ENCODE data around the gene NOP53.
"Not testable (repeated sequence)": the region's sequence is repeated elsewhere in the genome, so short reads cannot be mapped to it uniquely, and the experiment has no call there.

Gene NOP53

GRCh38 chr19:47718415-47719046 is 26.8 kb upstream of the NOP53 start:
- DNase-seq: not testable (repeated sequence)

GRCh38 chr19:47719047-47719859 is 26.1 kb upstream of the NOP53 start:
- no peak for DNase-seq

- DNase-seq: no peak
Observed at GRCh38 chr19:47720669-47721422, 24.5 kb upstream of the NOP53 start.

- no peak for DNase-seq
Observed at GRCh38 chr19:47723581-47723940, 21.8 kb upstream of the NOP53 start.

- DNase-seq: no peak
Observed at GRCh38 chr19:47725759-47726401, 19.5 kb upstream of the NOP53 start.

GRCh38 chr19:47726467-47726866 is 18.9 kb upstream of the NOP53 start:
- no peak for DNase-seq

- not testable (repeated sequence) for DNase-seq
Observed at GRCh38 chr19:47728295-47728694, 17.1 kb upstream of the NOP53 start.

- DNase-seq: no peak
Observed at GRCh38 chr19:47729468-47729798, 15.9 kb upstream of the NOP53 start.

- DNase-seq: peak; percentile 21 to 28
Observed at GRCh38 chr19:47729799-47730520, 15.4 kb upstream of the NOP53 start.

- no peak for DNase-seq
Observed at GRCh38 chr19:47730521-47730889, 14.8 kb upstream of the NOP53 start.

GRCh38 chr19:47730910-47731309 is 14.4 kb upstream of the NOP53 start:
- DNase-seq: no peak

GRCh38 chr19:47735131-47735530 is 10.2 kb upstream of the NOP53 start:
- no peak for DNase-seq

- no peak for DNase-seq
Observed at GRCh38 chr19:47740866-47741519, 4.4 kb upstream of the NOP53 start.

GRCh38 chr19:47741544-47742140 is 3.7 kb upstream of the NOP53 start:
- no peak for DNase-seq

- no peak for DNase-seq
Observed at GRCh38 chr19:47742634-47743033, 2.7 kb upstream of the NOP53 start.

GRCh38 chr19:47746129-47746528 is 783 bp downstream of the NOP53 start:
- not testable (repeated sequence) for DNase-seq

- no peak for DNase-seq
Observed at GRCh38 chr19:47749326-47749725, 4.0 kb downstream of the NOP53 start.

GRCh38 chr19:47750752-47751151 is 5.4 kb downstream of the NOP53 start:
- DNase-seq: no peak

- DNase-seq: no peak
Observed at GRCh38 chr19:47752440-47753211, 7.3 kb downstream of the NOP53 start.

- no peak for DNase-seq
Observed at GRCh38 chr19:47754206-47755064, 9.1 kb downstream of the NOP53 start.

Data from activated CD4-positive, alpha-beta T cell treated with anti-CD3 and anti-CD28 coated beads, Interleukin-2, amount 50 U/mL, for 4 hours (primary cell).